ENCODE results near the gene ACP7.
A peak's percentile ranks its signal among the peaks of the same experiment; 100 is the strongest.
"Not testable (repeated sequence)": the region's sequence is repeated elsewhere in the genome, so short reads cannot be mapped to it uniquely, and the experiment has no call there.

ACP7 gene

DNA sequence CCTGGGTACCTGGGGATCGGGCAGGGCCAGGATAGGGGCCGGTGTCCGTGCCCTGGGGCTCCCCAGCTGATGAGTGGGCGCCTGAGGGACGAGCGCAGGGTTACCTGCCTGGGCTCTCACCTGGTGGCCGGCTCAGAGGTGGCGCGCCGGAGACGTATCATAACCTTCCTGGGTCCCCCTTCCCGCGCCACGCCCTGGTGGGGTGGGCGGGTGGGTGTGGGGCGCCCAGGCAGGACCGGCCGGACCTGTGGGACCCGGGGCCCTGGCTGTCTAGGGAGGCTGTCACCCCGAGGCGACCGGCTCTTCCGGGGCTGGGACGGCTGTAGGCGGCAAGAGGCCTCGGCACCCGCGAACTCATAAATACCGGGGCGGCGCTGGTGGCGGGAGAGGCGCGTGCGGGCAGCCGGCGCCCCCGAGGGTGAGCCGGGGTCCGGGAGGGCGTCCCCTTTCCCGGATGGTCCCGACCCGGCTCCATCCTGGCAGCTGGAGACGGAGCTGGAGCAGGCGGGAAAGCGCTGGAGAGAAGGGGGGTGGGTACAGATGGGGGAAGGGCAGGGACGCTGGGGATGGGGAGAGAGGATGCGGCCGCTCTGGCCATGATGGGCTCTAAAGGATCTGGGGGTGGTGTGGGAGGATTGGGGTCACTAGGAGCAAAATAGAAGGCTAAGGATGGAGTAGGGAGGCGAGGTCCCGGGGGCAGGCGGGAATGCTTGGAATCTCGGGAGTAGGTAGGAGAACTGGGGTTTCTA is at the start of gene ACP7:
TSS of gene ACP7 (plus strand) at position 386 of the 749 bp plus-strand sequence. CDS start 902 bp downstream, outside the sequence.
- DNase-seq: peak; percentile 13

DNA sequence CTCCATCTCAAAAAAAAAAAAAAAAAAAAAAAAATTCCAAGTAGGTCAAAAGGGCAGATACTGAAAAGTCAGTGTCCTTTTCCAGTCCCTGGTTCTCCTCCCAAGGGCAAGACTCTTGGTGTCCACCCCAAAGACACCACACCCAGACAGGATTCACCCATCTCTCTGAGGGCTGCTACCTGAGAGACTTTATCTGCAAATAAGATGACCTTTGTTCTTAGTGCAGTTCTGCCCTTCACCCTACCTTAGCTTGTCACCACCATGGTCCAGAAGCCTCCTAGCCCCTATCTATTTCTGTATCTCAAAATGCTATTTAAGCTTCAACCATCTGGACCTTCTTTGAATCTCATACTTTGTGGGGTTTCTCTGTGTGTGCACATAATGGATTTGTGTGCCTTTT is 47.6 kb upstream of the ACP7 start:
- DNase-seq: no peak

GRCh38 chr19:39037194-39037593 is 47.0 kb upstream of the ACP7 start:
- DNase-seq: no peak

DNA sequence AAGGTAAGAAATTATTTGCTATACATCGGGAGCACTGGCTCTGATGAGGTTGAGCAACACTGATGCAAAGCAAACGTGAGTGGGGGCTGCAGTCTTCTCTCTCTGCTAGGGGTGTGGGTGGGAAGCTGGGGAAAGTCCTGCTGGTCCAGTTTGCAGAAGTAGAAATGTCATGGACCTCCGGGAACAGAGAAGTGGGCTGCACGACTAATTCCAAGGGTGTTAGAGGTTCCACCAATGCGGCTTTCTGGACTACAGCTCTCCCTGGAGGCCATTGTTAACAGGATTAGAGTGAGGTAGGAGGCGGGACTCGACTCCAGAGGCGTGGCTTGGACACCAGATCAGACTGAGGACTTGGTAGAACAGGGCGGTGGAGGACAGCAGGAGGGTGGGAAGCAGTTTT is 46.1 kb upstream of the ACP7 start:
- no peak for DNase-seq

DNA sequence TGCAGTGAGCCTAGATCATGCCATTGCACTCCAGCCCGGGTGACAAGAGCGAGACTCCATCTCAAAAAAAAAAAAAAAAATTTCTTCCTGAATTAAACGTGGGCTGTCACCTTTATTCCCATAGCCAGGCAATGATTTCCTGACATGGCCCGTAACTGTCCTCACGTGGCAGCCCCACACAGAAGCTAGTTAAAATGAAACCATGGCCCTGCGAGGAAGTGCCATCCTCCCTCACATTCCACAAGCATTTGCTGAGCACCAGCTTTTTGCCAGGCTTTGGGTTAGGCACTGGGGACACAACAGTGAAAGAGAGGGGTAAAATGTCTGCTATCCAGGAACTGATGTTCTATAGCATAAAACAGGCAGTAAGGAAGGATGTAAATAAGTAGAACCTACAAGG is 38.7 kb upstream of the ACP7 start:
- no peak for DNase-seq

DNA sequence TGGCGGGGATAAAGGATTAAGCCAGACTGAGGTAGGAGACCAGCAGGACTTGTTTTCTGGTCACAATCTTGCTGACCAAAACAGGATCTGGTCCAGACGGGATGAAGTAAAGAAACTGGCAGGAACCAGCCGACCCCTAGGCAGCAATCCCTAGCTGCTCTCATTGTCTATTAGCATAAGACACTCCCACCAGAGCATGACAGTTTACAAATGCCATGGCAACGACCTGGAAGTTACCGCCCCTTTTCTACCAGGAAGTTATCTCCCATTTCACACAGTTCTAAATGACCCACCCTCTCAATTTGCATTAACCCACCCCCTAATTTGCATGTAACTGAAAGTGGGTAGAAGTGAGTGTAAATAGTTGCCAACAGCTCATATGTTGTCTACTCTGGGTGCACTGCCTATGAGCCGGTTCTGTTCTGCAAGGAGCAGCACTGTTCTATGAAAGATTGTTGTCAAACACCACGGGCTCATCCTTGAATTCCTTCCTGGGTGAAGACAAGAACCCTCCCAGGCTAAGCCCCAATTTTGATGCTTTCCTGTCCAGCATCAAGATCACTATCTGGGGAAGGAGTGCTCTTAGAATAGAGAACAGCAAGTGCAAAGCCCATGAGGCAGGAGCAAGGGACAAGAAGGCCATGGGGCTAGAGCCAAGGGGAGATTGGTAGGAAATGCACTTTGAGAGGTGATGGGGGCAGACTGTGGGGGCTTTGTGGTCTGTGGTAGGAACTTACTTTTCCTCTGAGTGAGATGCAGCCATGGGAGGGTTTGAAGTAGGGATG is 37.9 kb upstream of the ACP7 start:
- DNase-seq: no peak

DNA sequence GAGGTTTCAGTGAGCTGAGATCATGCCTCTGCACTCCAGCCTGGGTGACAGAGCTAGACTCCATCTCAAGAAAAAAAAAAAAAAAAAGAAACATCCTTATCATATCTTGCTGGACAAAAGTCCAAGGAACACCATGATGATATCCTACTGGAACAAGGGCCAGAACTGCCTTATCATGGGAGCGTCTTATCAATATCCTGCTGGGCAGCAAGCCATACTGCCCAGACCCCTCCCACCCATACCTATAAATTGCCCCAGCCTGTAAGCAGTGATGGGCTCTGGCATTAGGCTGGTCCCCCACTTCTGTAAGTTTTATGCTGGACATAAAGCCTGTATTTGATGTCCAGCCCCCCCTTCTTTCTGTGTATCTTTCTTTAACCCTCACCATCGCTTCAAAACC is 37.1 kb upstream of the ACP7 start:
- no peak for DNase-seq

GRCh38 chr19:39052243-39052746 is 31.9 kb upstream of the ACP7 start:
- DNase-seq: no peak

GRCh38 chr19:39052846-39053245 is 31.3 kb upstream of the ACP7 start:
- DNase-seq: no peak

GRCh38 chr19:39053276-39054090 is 30.7 kb upstream of the ACP7 start:
- no peak for DNase-seq

- no peak for DNase-seq
Observed at GRCh38 chr19:39054091-39054470, 30.1 kb upstream of the ACP7 start.

GRCh38 chr19:39057615-39058014 is 26.6 kb upstream of the ACP7 start:
- DNase-seq: no peak

GRCh38 chr19:39059302-39059701 is 24.9 kb upstream of the ACP7 start:
- DNase-seq: no peak

DNA sequence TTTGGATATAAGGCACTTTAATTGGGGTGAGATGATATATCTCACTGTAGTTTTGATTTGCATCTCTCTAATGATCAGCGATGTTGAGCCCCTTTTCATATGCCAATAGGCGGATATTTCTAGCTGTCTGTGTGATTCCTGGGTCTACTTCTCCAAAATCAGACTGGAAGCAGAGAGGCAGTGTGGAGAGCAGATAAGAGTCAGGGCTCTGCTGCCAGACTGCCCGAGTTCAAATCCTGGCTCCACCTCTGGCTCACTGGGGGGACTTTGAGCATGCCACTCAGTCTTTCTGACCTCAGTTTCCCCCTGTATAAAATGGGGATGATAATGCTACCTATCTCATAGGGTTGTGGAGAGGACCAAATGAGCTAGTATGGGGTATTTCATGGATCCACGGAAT is 24.0 kb upstream of the ACP7 start:
- DNase-seq: no peak

GRCh38 chr19:39064405-39064804 is 19.8 kb upstream of the ACP7 start:
- DNase-seq: no peak

GRCh38 chr19:39065928-39066327 is 18.2 kb upstream of the ACP7 start:
- no peak for DNase-seq

GRCh38 chr19:39067104-39067503 is 17.1 kb upstream of the ACP7 start:
- DNase-seq: no peak

- not testable (repeated sequence) for DNase-seq
Observed at GRCh38 chr19:39068259-39068658, 15.9 kb upstream of the ACP7 start.

GRCh38 chr19:39070888-39071287 is 13.3 kb upstream of the ACP7 start:
- DNase-seq: no peak

DNA sequence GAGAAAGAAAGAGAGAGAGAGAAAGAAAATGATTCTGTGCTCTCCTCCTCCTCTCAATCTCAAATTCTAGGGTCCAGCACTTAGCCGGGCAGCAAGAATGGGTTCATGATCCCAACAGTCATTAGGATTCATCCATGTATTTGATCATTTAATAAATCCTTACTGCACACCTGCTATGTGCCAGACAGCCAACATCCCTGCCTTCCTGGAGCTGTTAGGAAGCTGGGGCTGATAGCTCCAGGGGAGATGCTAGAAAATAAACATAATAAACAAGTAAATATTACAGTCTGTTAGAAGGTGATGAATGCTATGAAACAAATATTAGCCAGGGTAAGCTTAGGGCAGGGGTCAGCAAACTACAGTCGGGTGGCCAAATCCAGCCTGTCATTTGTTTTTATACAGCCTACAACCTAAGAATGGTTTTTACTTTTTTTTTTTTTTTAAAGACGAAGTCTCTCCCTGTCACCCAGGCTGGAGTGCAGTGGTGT is 9.9 kb upstream of the ACP7 start:
- DNase-seq: no peak

DNA sequence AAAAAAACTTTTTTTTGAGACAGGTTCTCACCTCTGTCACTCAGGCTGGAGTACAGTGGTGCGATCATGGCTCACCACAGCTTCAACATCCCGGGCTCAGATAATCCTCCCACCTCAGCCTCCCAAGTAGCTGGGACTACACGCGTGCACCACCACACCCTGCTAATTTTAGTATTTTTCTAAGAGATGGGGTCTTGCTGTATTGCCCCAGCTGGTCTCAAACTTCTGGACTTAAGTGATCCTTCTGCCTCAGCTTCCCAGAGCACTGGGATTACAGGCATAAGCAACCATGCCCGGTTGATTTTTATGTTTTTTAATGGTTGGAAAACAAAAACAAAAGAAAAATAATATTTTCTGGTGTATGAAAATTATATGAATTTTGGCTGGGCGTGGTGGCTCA is 9.2 kb upstream of the ACP7 start:
- no peak for DNase-seq

DNA sequence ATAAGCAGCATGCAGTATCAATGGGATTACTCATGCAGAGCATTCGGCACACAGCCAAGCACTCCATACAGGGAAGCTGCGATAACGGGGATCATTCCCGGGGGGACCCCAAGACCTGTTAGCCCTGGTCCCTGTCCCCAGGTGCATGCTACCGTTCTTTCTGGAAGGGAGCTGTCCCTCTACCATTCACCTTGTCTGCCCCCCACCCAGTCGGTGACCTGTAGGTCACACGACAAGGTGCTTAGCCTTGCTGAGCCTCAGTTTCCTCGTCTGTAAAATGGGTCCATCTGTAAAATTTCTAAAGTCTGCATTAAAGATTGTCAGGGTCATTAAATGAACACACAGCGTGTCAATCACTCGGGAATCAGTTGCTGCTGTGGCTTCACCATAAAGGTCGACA is 6.8 kb upstream of the ACP7 start:
- no peak for DNase-seq

Data from NCI-H1105 (cell line).